ENCODE measurements around the gene ICE2.

The ICE2 gene

GRCh38 chr15:60370869-60371136 lies 108.1 kb downstream of the ICE2 start:
- no peak for DNase-seq (ENCODE audit: low read depth, low spot score)

GRCh38 chr15:60370105-60370868 lies 108.7 kb downstream of the ICE2 start:
- no peak for DNase-seq (ENCODE audit: low read depth, low spot score)

- DNase-seq (ENCODE audit: low read depth, low spot score): no peak
Observed at GRCh38 chr15:60369696-60370095, 109.2 kb downstream of the ICE2 start.
